ENCODE measurements around the gene JAKMIP1. TPM values are rescaled to one million over a fixed set of nuclear protein-coding genes. Genes with fewer than 3 reads are reported as not detected.

JAKMIP1 gene
- total RNA-seq, 3 donors from 2014 or later: 0.63 to 2.1 TPM; not detected in 1

DNA sequence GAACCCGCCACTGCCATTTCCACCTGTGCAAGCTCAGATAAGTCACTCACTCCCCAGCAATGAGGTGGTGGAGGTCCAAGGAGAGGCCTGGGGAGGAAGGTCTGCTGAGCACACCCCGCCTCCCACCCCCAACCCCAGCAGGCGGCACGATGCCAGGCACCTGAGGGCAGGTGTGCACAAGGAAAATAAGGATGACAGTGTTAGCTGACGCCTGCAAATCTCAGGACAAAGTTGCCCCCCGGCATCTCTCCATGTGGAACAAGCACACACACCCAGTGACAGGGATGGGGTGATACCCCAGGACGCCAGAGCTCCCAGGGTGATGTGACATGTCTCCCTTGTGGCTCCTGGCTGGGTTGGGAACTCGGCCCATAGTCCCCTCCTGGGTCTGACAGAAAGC, 9.9 kb downstream of the JAKMIP1 start:
- H3K4me1 ChIP-seq (ENCODE audit: low read depth): no peaks in the 10 kb centered on the region
- TF ChIP-seq, protein P1, sequence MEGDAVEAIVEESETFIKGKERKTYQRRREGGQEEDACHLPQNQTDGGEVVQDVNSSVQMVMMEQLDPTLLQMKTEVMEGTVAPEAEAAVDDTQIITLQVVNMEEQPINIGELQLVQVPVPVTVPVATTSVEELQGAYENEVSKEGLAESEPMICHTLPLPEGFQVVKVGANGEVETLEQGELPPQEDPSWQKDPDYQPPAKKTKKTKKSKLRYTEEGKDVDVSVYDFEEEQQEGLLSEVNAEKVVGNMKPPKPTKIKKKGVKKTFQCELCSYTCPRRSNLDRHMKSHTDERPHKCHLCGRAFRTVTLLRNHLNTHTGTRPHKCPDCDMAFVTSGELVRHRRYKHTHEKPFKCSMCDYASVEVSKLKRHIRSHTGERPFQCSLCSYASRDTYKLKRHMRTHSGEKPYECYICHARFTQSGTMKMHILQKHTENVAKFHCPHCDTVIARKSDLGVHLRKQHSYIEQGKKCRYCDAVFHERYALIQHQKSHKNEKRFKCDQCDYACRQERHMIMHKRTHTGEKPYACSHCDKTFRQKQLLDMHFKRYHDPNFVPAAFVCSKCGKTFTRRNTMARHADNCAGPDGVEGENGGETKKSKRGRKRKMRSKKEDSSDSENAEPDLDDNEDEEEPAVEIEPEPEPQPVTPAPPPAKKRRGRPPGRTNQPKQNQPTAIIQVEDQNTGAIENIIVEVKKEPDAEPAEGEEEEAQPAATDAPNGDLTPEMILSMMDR (IDR thresholded peaks at IDR 0.05): no peak
- intact Hi-C loops (cut with DNase I, micrococcal nuclease): no loop called here

DNA sequence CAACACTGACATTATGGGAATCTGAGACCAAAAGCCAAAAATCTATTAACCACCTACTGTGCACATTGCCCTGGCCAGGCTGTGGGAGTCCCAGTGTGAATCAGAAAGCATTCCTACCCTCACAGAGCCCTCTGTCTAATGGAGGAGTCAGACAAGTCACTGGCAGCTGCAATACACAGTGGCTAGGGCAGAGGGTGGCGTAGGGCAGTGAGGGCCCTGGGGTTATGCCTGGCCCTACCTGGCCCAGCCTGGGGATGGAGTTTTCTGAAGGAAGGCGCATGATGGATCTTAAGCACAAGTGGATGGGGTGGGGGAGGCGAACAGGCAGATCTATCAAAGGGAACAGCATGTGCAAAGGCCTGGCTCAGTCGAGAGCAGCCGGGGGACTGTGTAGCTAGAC, 10.8 kb downstream of the JAKMIP1 start:
- TF ChIP-seq, protein P1 (IDR thresholded peaks at IDR 0.05): no peak
- no peaks in the 10 kb centered on the region for H3K36me3 ChIP-seq (ENCODE audit: low read depth)
- DNase-seq: no peak
- H3K9me3 ChIP-seq: no peaks in the 10 kb centered on the region
- intact Hi-C loops (cut with DNase I, micrococcal nuclease): no loop called here
- H3K4me3 ChIP-seq: no peak overlapping the region
- no peaks in the 10 kb centered on the region for H3K4me1 ChIP-seq (ENCODE audit: low read depth)
- no peak for ATAC-seq

More for the DNA sequence above, 9.9 kb downstream of the JAKMIP1 start:
- Histone ChIP-seq H3K4me3 (no peak overlapping the region), H3K9me3 (no peaks in the 10 kb centered on the region), H3K36me3 (ENCODE audit: low read depth) (no peaks in the 10 kb centered on the region)
- ATAC-seq (no peak), DNase-seq (no peak)

DNA sequence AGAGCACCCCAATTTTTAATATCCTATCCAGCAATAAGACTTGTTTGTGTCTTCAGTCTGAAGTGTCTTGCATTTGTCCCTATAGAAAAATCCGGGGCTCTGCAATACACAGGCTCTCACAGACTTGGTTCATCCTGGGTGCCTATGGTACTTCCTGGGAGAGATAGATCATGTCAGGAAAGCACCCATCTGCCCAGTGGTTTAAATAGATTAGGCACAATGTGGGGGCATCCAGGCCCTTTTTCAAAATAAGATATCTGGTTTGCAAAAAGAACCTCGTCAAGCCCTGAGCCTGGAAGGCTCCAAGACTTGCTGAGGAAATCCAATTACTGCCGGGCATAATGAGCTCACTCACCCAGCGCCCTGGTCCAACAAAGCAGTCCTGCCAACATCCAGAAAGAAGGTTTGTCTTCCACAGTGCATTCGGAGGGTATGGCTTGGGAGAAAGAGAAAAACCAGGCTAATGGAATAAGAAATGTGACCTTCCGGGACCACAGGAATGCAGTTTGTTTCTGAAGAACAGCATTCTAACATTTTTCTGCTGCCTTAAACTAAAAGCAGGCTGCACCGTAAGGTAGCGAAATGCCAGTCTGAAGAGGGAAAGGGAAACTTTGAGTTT, 11.6 kb downstream of the JAKMIP1 start:
- no peaks in the 10 kb centered on the region for H3K4me1 ChIP-seq (ENCODE audit: low read depth)
- intact Hi-C loops (cut with DNase I, micrococcal nuclease): no loop called here
- H3K9me3 ChIP-seq: no peaks in the 10 kb centered on the region
- TF ChIP-seq, protein P1 (IDR thresholded peaks at IDR 0.05): no peak
- no peaks in the 10 kb centered on the region for H3K36me3 ChIP-seq (ENCODE audit: low read depth)
- DNase-seq (no peak), ATAC-seq (no peak)
- no peak overlapping the region for H3K4me3 ChIP-seq

DNA sequence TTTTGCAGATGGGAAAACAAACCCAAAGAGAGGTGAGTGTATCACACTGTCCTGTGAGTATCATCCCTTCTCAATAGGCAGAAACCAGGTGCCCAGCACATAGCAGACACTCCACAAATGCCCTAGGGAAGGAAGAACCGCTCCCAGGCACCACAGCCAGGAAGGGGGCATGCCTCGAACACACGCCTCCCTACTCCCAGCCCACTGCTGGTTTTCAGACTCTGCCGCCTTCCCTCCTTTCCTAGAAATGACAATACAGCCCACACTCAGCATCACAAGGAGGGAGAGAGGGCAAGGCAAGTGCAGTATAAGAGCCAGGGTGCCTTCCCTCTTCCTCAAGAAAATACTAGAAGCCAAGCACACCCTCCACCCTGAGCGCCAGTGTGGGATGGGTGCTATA, 16.2 kb downstream of the JAKMIP1 start:
- TF ChIP-seq, protein P1 (IDR thresholded peaks at IDR 0.05): no peak
- no peak for DNase-seq
- Histone ChIP-seq H3K4me3 (no peak overlapping the region), H3K36me3 (ENCODE audit: low read depth) (no peaks in the 10 kb centered on the region), H3K9me3 (no peaks in the 10 kb centered on the region), H3K4me1 (ENCODE audit: low read depth) (no peaks in the 10 kb centered on the region)
- intact Hi-C loops (cut with DNase I, micrococcal nuclease): no loop called here
- ATAC-seq: no peak

DNA sequence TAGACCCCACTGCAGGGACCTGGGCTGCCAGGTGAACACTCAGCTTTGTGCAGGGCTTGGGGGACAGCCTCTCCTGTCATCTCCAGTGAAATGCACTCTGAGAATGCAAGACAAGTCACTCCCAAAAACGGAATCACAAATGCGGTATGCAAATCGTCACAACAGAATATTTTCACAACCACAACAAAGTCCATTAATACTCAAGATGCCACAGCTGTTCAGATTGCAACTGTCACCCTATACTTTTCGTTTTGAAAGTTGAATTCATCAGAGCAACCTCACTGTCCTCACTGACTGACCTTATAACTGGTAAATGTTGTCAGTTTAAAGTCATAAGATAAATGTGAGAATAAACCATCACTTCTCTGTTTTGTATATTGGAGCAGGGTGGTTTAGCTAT, 16.6 kb downstream of the JAKMIP1 start:
- intact Hi-C loops (cut with DNase I, micrococcal nuclease): no loop called here
- no peaks in the 10 kb centered on the region for H3K4me1 ChIP-seq (ENCODE audit: low read depth)
- ATAC-seq: no peak
- no peak for DNase-seq
- TF ChIP-seq, protein P1 (IDR thresholded peaks at IDR 0.05): no peak
- H3K4me3 ChIP-seq: no peak overlapping the region
- no peaks in the 10 kb centered on the region for H3K36me3 ChIP-seq (ENCODE audit: low read depth)
- H3K9me3 ChIP-seq: no peaks in the 10 kb centered on the region
